ENCODE results near the gene PTPRD.

DNA sequence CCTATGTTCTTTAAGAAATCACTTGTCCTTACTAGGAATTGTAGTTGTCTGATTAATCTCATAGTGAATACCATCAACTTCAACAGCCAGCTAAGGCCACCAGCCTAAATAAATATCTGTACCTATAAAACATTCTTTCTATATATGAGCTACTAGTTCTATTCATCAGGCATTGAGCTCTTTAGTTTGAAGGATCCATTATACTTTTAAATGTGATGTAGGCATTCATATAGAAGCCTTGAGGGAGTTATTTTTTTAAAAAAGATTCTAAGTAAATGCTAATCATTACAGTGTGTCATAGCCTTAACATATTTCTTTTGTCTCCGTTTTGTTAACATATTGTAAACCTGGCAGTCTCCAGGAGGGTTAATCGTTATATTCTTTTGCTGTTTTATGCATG, 838.3 kb downstream of the PTPRD start:
- TF ChIP-seq CTCF (IDR thresholded peaks at IDR 0.05 in 4 of 5, conservative IDR thresholded peaks at IDR 0.05 in 1 of 5): no peak
- TF ChIP-seq POLR2A (IDR thresholded peaks at IDR 0.05): no peak
